Muscle layer of colon (tissue), 2 donors: ENCODE measurements around the gene TIMD4.
"Not testable (repeated sequence)": the region's sequence is repeated elsewhere in the genome, so short reads cannot be mapped to it uniquely, and the experiment has no call there.

Experiments used
- H3K27ac ChIP-seq: one replicate; pipeline ENCODE4 v1.7.0; 2013; ENCODE audit warnings: low read depth, mild to moderate bottlenecking, low read length, moderate library complexity
- H3K27me3 ChIP-seq, 2 donors: one replicate each; pipeline ENCODE4 v1.7.0; 2013; ENCODE audit warnings: low read length in 2 of 2, mild to moderate bottlenecking in 2 of 2; ENCODE audit not compliant: insufficient read depth in 2 of 2, control insufficient read depth in 1 of 2
- H3K36me3 ChIP-seq: one replicate; pipeline ENCODE4 v1.7.0; 2013; ENCODE audit warnings: mild to moderate bottlenecking, low read length; ENCODE audit not compliant: insufficient read depth
- H3K4me1 ChIP-seq: one replicate; pipeline ENCODE4 v1.7.0; 2013; ENCODE audit warnings: mild to moderate bottlenecking, low read length; ENCODE audit not compliant: insufficient read depth
- H3K4me3 ChIP-seq, 2 donors: one replicate each; pipeline ENCODE4 v1.7.0; 2013; ENCODE audit warnings: low read length in 2 of 2, low read depth in 1 of 2, mild to moderate bottlenecking in 1 of 2, moderate library complexity in 1 of 2
- H3K9ac ChIP-seq: one replicate; pipeline ENCODE4 v1.7.0; 2013; ENCODE audit warnings: low read length
- H3K9me3 ChIP-seq: one replicate; pipeline ENCODE4 v1.7.0; 2013; ENCODE audit warnings: mild to moderate bottlenecking, low read length
- donor health status: abdominal sarcoma.
- donor health status: Adenocarcinoma of cecum.

TIMD4 gene

DNA sequence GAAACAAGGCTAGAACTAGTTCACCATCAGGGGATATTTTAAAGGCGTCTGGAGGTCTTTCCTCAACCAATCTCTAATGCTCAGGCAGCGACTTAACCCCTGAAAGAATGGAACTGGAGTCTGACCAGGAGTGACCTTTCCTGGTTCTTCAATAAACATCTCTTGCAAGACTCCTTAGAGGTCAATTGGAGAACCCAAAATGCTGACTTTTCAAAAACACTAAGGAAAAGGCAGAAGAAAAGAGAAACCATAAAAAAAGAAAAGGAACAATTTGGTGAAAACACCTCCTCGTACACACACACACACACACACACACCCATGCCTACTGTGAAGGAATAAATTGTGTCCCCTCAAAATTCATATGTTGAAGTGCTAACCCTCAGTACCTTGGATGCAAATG, 12.3 kb downstream of the TIMD4 start:
- Histone ChIP-seq H3K4me3 (no peak overlapping the region), H3K36me3 (no peaks in the 10 kb centered on the region), H3K4me1 (no peaks in the 10 kb centered on the region), H3K27ac (no peak overlapping the region), H3K9me3 (no peaks in the 10 kb centered on the region), H3K27me3 (no peaks in the 10 kb centered on the region), H3K9ac (no peak overlapping the region)

GRCh38 chr5:156949424-156949823, 13.6 kb downstream of the TIMD4 start:
- Histone ChIP-seq H3K27ac (no peak overlapping the region), H3K4me3 (no peak overlapping the region), H3K27me3 (no peaks in the 10 kb centered on the region), H3K9me3 (no peaks in the 10 kb centered on the region), H3K4me1 (no peaks in the 10 kb centered on the region), H3K36me3 (no peaks in the 10 kb centered on the region), H3K9ac (no peak overlapping the region)

DNA sequence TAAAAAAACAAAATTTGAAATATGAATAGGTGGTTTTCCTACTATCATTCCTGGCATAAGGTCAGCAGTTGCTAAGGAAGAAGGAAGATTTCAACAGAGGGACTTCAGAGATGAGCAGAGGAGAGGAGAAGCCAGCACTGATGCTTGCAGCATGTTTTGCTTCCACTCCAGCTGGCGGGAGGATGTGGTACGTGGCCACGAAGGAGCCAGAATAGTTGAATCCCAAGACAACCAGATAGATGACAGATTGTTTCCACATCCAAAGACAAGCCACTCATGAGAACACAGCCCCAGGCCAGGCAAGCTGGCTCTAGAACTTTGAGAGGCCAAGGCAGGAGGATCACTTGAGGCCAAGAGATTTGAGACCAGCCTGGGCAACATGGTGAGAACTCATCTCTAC, 15.1 kb downstream of the TIMD4 start:
- Histone ChIP-seq H3K9ac (no peak overlapping the region), H3K4me1 (no peaks in the 10 kb centered on the region), H3K27ac (no peak overlapping the region), H3K9me3 (no peaks in the 10 kb centered on the region), H3K36me3 (no peaks in the 10 kb centered on the region), H3K4me3 (no peak overlapping the region), H3K27me3 (no peaks in the 10 kb centered on the region)

DNA sequence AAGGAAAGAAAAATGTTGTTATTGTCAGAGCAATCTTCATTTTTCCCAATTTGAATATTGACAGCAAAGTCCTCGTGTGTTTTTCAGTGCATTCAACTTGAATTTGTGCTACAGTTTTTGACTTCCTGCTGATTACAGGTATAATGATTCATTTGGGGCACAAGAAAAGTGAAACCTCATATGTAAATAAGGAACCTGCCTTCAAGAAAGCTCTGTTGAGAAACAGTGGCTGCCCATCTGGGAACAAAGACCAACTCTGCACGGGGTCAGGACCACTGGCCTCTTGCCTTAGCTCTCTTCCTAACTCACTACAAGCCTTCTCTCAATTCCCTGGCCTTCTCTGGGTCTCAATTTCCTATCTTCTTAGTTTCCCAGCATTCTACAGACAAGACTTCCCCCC, 21.0 kb downstream of the TIMD4 start:
- H3K4me3 ChIP-seq = no peak overlapping the region
- H3K9me3 ChIP-seq = no peaks in the 10 kb centered on the region
- no peaks in the 10 kb centered on the region for H3K27me3 ChIP-seq
- no peak overlapping the region for H3K9ac ChIP-seq
- H3K27ac ChIP-seq = no peak overlapping the region
- no peaks in the 10 kb centered on the region for H3K36me3 ChIP-seq
- no peaks in the 10 kb centered on the region for H3K4me1 ChIP-seq

GRCh38 chr5:156940462-156940861, 22.6 kb downstream of the TIMD4 start:
- H3K27me3 ChIP-seq, H3K9ac ChIP-seq, H3K9me3 ChIP-seq, H3K36me3 ChIP-seq, H3K27ac ChIP-seq, H3K4me3 ChIP-seq, H3K4me1 ChIP-seq: not testable (repeated sequence)

- Histone ChIP-seq H3K9me3 (no peaks in the 10 kb centered on the region), H3K9ac (no peak overlapping the region), H3K27me3 (no peaks in the 10 kb centered on the region), H3K4me1 (no peaks in the 10 kb centered on the region), H3K27ac (no peak overlapping the region), H3K36me3 (no peaks in the 10 kb centered on the region), H3K4me3 (no peak overlapping the region)
Measured at GRCh38 chr5:156936972-156937371, 26.1 kb downstream of the TIMD4 start.

DNA sequence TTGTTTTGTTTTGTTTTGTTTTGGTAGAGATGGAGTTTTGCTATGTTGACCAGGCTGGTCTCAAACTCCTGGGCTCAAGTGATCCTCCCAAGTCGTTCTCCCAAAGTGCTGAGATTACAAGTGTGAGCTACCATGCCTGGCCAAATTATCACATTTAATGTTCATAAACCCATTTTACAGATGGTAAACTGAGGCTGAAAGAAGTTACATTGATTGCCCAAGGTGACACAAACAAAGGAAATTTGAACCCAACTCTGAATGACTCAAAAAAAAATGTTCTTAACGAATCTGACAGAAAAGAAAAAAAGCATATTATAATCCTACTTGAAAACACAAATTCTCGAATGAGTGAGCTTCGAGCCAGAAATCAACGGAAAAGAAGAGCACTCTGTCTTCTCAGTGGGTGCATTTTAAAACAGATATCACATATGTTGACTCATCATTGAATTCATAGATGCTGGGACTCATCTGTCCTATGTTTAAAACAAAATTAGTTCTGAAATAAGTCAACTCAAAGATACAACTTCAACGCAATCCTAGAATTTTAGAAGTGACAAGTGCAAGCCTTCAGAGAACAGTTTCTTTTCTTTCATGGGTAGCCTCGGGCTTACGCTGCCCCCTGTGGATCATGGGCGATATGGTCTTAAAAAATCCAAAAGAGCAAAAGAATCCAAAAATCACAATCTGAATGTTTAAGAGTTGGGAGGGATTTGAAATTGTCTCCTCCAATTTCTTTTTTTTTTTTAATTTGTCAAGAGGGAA, 28.4 kb downstream of the TIMD4 start:
- Histone ChIP-seq H3K4me1 (no peaks in the 10 kb centered on the region), H3K27ac (no peak overlapping the region), H3K9me3 (no peaks in the 10 kb centered on the region), H3K36me3 (no peaks in the 10 kb centered on the region), H3K9ac (no peak overlapping the region), H3K27me3 (no peaks in the 10 kb centered on the region), H3K4me3 (no peak overlapping the region)

DNA sequence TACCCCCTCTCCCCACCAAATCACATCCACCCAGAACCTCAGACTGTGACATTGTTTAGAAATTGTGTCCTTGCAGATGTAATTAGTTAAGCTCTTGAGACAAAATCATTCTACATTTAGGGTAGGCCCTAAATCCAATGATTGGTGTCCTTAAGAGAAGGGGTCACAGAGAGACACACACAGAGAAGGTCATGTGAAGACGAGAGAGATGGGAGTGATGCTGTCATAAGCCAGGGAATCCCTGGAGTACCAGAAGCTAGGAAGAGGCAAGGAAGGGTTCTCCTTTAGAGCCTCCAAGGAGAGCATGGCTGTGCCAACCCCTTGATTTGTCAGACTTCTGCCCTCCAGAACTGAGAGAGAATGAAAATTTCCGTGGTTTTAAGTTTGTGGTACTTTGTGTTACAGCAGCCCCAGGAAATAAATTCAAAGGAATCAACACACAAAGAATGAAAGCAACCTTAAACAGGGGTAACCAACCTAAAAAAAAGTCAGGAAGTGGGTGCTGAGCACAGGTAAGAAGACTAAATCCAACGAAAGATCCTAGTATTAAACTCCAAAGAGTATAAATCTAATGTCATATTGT, 33.6 kb downstream of the TIMD4 start:
- H3K9me3 ChIP-seq = no peaks in the 10 kb centered on the region
- no peaks in the 10 kb centered on the region for H3K4me1 ChIP-seq
- no peak overlapping the region for H3K4me3 ChIP-seq
- H3K9ac ChIP-seq = no peak overlapping the region
- H3K27ac ChIP-seq = no peak overlapping the region
- no peaks in the 10 kb centered on the region for H3K27me3 ChIP-seq
- no peaks in the 10 kb centered on the region for H3K36me3 ChIP-seq

DNA sequence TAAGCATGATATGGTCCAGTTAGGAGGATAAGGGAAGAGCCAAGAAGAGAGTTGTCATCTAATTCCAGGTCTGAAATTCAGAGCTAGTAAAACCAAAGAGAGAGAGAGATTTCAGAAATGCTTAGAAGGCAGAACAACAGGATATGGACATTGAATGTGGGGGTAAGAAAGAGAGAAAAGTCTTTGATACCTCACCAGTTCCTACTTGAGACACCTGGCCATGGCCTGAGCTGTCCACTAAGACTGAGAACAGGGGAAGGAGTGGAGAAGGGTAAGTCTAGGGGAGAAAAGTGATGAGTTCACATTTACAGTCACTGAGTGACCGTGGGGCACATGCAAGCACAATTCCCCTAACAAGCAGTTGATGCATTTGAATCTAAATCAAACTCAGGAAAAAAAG, 35.5 kb downstream of the TIMD4 start:
- no peaks in the 10 kb centered on the region for H3K9me3 ChIP-seq
- no peak overlapping the region for H3K4me3 ChIP-seq
- no peaks in the 10 kb centered on the region for H3K36me3 ChIP-seq
- H3K27ac ChIP-seq = no peak overlapping the region
- no peaks in the 10 kb centered on the region for H3K27me3 ChIP-seq
- no peaks in the 10 kb centered on the region for H3K4me1 ChIP-seq
- H3K9ac ChIP-seq = no peak overlapping the region

GRCh38 chr5:156925767-156926166, 37.3 kb downstream of the TIMD4 start:
- H3K4me1 ChIP-seq, H3K9ac ChIP-seq, H3K27ac ChIP-seq, H3K9me3 ChIP-seq, H3K27me3 ChIP-seq, H3K4me3 ChIP-seq, H3K36me3 ChIP-seq: not testable (repeated sequence)

DNA sequence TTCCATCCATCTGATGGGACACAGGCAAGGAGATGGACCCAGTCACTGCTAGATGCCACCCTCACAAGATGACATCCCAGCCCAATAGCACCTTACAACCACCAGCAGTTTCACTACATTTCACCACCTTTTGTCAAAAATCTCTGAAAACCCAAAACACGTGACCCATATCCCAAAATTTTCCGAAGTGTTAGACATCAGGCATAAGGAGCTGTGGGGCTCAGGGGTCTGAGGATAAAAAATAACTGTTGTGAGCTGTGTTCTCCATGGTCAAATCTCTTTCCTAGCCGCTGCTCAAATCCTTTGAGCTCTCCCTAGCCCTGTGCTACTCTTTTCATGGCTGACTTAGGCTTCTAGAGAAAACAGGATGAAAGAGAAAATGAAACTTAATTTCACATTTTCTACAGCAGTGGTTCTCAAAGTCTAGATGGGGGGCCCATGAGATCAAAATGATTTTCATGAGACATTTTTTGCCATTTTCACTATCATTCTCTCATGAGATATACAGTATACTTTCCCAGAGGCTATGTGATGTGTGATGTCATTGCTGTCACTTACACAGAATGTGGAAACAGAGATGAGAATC, 40.7 kb downstream of the TIMD4 start:
- no peak overlapping the region for H3K4me3 ChIP-seq
- no peaks in the 10 kb centered on the region for H3K4me1 ChIP-seq
- H3K27ac ChIP-seq = no peak overlapping the region
- no peaks in the 10 kb centered on the region for H3K9me3 ChIP-seq
- H3K27me3 ChIP-seq = no peaks in the 10 kb centered on the region
- H3K36me3 ChIP-seq = no peaks in the 10 kb centered on the region
- no peak overlapping the region for H3K9ac ChIP-seq
